ENCODE results near the gene BCL2L13. TPM values are rescaled to one million over a fixed set of nuclear protein-coding genes. Genes with fewer than 3 reads are reported as not detected.

The BCL2L13 gene
- total RNA-seq, 1 experiment from 2014 or later, result 26.0 TPM

DNA sequence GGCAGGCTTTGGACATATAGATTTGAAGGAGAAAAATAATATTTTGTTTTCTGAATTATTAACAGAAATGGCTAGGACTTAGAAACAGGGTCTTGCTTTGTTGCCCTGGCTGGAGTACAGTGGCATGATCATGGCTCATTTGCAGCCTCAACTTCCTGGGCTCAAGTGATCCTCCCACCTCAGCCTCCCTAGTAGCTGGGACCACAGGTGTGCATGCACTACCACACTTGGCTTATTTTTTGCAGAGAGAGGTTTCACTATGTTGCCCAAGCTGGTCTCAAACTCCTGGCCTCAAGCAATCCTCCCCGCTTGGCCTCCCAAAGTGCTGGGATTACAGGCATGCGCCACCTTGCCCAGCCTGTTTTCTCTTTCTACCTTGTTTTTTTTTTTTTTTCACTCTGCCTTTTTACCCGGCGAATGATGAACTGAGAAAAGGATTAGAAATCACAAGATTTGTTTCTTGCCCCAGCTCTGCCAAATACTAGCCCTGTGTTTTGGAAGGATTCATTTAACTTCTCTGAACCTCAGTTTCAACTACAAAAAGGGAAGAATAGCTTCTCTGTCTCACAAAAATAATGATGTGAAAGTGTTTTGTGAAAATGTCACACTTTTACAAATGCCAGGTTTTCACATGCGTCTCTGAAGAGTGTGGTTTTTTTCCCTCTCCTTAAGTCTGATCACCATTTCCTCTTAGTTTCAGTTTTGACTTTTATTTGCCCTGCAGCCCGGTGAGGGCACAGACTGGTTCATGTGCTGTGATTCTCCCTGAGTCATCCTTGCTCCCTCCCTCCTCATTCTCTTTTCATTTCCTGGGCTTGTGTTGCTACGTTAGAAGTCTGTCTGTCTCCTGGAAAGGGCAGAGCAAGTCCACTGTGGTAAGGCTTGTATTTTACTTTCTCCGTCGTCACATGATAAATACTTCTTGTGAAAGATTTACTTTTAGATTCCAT lies 67.7 kb downstream of the BCL2L13 start:
- no peak overlapping the region for H3T11ph ChIP-seq (ENCODE audit: low read length)
- no peaks in the 10 kb centered on the region for H3K4me1 ChIP-seq (ENCODE audit: insufficient read depth, low read length)
- H3K27ac ChIP-seq (ENCODE audit: insufficient read length, low read depth, low read length), result peak overlapping the region; percentile 72
- H2BK120ac ChIP-seq (ENCODE audit: low read depth, low read length, poor library complexity, severe bottlenecking), result no peak overlapping the region
- H3K23ac ChIP-seq (ENCODE audit: insufficient read length, low read depth, low read length), result no peak overlapping the region
- no peak overlapping the region for H3K9ac ChIP-seq (ENCODE audit: extremely low read depth, insufficient read length, low read length)
- no peak overlapping the region for H3K18ac ChIP-seq (ENCODE audit: insufficient read length, low read depth, low read length)
- H3K4ac ChIP-seq (ENCODE audit: low read depth, low read length), result no peak overlapping the region
- H3K23me2 ChIP-seq (ENCODE audit: insufficient read length, low read depth, low read length, poor library complexity, severe bottlenecking), result no peaks in the 10 kb centered on the region
- H4K8ac ChIP-seq (replicated peaks; ENCODE audit: insufficient read length, low read depth, low read length), result no peak overlapping the region
- H4K5ac ChIP-seq (ENCODE audit: insufficient read length, low read depth, low read length), result no peak overlapping the region
- H3K56ac ChIP-seq (ENCODE audit: insufficient read length, low read depth, low read length), result no peak overlapping the region
- no peaks in the 10 kb centered on the region for H3K79me1 ChIP-seq (ENCODE audit: insufficient read depth, low read depth, low read length, poor library complexity, severe bottlenecking)
- WGBS (ENCODE audit: extremely low coverage, insufficient read length, low lambda C conversion rate), result no CpG with 5 or more reads among the region's 9 CpGs
- Mint-ChIP-seq H3K27me3 (ENCODE audit: low read depth) (no peaks in the 10 kb centered on the region), H3K36me3 (ENCODE audit: insufficient read depth in 1 of 3, low read depth in 3 of 3) (peaks cover 10 to 21% (median 13%) of the 10 kb centered on the region in 3 experiments), H3K4me3 (no peak overlapping the region), H3K4me1 (peaks cover 6% of the 10 kb centered on the region in 2 experiments), H3K27ac (peak overlapping the region; percentile 21 to 88 (median 69); a peak in 6 of 7 replicates), H3K9me3 (no peaks in the 10 kb centered on the region)
- no peak overlapping the region for H2BK20ac ChIP-seq (ENCODE audit: low read depth, low read length, poor library complexity, severe bottlenecking)
- no peak overlapping the region for H2AFZ ChIP-seq (ENCODE audit: low read length)
- no peak overlapping the region for H2BK12ac ChIP-seq (ENCODE audit: insufficient read length, low read depth, low read length)
- H2BK5ac ChIP-seq (ENCODE audit: insufficient read length, low read length), result no peak overlapping the region
- no peak overlapping the region for H2BK15ac ChIP-seq (ENCODE audit: low read depth, low read length)
- H3K27me3 ChIP-seq (ENCODE audit: insufficient read depth, low read length), result no peaks in the 10 kb centered on the region
- TF ChIP-seq, protein P1, sequence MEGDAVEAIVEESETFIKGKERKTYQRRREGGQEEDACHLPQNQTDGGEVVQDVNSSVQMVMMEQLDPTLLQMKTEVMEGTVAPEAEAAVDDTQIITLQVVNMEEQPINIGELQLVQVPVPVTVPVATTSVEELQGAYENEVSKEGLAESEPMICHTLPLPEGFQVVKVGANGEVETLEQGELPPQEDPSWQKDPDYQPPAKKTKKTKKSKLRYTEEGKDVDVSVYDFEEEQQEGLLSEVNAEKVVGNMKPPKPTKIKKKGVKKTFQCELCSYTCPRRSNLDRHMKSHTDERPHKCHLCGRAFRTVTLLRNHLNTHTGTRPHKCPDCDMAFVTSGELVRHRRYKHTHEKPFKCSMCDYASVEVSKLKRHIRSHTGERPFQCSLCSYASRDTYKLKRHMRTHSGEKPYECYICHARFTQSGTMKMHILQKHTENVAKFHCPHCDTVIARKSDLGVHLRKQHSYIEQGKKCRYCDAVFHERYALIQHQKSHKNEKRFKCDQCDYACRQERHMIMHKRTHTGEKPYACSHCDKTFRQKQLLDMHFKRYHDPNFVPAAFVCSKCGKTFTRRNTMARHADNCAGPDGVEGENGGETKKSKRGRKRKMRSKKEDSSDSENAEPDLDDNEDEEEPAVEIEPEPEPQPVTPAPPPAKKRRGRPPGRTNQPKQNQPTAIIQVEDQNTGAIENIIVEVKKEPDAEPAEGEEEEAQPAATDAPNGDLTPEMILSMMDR (conservative IDR thresholded peaks at IDR 0.05), result no peak
- H3K14ac ChIP-seq (ENCODE audit: insufficient read depth, low read length), result no peak overlapping the region
- H2AK5ac ChIP-seq (ENCODE audit: insufficient read length, low read length), result no peak overlapping the region
- no peak overlapping the region for H3K4me2 ChIP-seq (ENCODE audit: insufficient read depth, insufficient read length, low read length)
- H4K20me1 ChIP-seq (ENCODE audit: control insufficient read depth, insufficient read depth, insufficient read length), result no peaks in the 10 kb centered on the region
- no peak overlapping the region for H4K91ac ChIP-seq (ENCODE audit: insufficient read length, low read depth, low read length)
- peak; percentile 41 for DNase-seq
- no peaks in the 10 kb centered on the region for H3K79me2 ChIP-seq (ENCODE audit: insufficient read depth, low read length)
- H3K9me3 ChIP-seq (ENCODE audit: control insufficient read depth, low read depth, low read length), result no peaks in the 10 kb centered on the region
